ENCODE measurements around the gene DST. TPM values are rescaled to one million over a fixed set of nuclear protein-coding genes. Genes with fewer than 3 reads are reported as not detected.

Gene DST
- total RNA-seq, 1 donor from 2014 or later: 243 TPM

DNA sequence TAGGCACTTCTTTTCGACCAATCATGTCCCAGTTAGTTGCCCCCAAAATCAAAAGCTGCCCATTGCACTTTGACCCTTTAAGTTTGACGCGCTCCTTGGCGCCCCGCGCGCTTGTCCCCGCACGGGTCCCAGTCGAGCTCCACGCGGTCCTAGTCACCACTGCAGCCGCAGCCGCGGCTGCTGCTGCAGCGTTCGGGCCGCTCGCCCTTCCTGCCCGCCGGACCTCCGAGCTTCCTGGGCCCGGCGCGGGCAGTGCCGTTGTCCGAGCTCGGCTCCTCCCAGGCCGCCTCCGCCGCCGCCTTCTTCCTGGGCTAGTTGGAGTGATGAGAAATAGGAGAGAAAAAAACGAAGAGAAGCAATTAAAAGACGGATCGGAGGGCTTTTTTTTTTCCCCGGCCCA, 209.6 kb downstream of the DST start:
- intact Hi-C loops (cut with DNase I): no loop called here

DNA sequence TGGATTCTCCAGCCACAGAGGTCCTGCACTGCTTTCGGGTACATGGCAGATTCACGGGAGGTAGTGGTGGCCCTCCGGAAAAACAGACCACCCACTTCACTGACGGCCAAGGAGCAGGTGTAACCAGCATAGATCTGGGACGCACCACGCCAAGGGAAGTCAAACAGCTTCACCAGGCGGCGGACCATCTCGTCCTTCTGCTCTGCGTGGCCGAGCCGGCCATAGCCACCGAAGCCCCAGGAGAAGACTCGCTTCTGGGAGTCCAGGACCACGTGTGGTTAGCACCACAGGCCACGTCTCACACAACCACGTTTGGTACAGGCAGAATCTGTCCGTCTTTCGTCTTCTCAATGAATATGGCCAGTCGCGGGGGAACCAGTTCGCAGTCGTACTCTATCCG, 210.5 kb downstream of the DST start:
- no peak for DNase-seq (ENCODE audit: missing footprints)
- intact Hi-C loops (cut with DNase I): no loop called here
- no peak for ATAC-seq

More for the DNA sequence above, 209.6 kb downstream of the DST start:
- DNase-seq (ENCODE audit: missing footprints) (no peak), ATAC-seq (no peak)

DNA sequence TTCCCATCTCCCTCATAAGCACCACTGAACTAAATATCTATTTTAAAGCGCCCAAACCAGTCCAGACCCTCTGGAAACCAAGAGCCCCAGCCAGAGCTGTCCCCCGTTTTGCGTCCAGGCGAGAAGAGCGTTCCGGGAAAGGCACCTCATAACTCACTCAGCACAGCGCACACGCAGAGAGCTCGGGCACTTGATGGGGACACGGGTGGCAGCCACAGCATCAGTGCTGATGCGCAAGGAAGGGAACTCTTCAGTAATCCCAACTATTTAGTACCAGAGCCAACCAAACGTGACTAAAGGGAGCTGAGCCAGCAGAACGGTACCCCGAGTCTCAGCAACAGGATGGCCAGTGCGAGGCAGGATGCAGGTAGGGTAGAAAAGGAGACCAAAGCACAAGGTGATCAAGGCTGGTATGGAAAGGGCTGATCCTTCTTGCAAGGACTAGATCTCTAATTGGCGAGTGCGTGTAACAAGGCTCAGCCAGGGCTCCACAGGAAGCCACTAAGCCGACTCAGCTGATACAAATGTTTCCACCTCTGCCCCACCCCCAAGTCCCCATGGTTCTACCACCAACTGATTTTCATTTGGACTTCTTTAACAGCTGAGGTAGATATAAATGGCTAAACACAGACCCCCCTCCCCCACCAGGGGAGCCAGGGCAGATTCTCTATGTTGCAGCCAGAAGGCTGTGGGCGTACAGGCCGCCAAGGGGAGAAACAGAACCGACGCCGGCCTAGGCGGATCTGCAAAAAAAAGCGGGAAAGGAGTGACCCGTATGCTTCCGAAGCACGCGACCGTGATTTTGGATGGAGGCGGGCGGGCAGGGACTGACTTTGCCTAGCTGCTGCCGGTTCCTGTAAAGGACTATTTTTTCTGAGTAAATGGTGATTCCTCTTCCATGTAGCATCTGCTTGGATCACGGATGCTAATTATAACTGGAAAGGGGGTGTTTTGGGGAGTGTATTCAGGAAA, 211.8 kb downstream of the DST start:
- ATAC-seq (peak; percentile 46), DNase-seq (ENCODE audit: missing footprints) (no peak)
- intact Hi-C loops (cut with DNase I): no loop called here

DNA sequence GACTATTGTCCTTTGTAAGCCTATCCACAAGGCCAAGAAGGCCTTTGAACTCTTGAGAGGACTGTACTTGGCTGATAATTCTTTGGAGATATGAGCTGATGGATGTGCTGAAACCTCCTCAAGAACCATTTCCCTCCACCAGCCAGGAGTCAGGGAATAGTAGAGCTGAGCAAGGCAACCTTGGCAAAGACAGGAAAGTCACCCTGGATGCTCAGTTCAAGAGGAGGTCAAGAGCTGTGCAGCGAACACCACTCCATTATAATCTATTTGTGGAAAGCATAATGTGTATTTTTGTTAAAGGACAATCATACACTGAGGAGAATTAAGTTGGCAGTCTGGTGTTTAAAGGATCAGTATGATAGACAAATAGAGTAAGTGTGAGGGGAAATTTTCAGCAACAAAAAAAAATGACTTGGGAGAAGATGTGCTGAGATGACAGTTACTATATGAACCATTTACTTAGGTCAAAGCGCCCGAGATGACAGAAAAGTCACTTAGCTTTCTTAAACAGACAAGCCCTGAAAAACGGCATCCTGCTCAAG, 218.1 kb downstream of the DST start:
- intact Hi-C loops (cut with DNase I): no loop called here
- ATAC-seq (peak; percentile 87), DNase-seq (ENCODE audit: missing footprints) (no peak)

DNA sequence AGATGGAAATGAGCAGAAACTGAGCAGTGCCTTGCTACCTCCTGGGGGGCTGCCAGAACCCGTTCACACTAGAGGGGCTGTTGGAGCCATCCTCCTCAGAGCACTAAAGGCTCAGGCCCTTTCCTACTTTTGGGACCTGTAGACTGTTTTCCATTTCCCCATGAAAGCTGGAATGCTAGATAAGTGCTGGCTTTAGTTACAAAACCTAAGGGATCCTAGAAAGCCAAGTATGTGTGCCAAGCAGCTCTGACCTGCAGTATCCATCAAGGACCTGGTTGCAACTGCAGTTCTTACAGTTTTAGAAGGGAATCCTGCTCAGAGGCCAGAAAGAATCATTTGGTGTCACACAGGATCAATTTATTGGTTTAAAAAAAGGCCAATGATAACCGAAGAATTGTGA, 218.6 kb downstream of the DST start:
- DNase-seq (ENCODE audit: missing footprints) (no peak), ATAC-seq (peak; percentile 28)
- intact Hi-C loops (cut with DNase I): no loop called here

DNA sequence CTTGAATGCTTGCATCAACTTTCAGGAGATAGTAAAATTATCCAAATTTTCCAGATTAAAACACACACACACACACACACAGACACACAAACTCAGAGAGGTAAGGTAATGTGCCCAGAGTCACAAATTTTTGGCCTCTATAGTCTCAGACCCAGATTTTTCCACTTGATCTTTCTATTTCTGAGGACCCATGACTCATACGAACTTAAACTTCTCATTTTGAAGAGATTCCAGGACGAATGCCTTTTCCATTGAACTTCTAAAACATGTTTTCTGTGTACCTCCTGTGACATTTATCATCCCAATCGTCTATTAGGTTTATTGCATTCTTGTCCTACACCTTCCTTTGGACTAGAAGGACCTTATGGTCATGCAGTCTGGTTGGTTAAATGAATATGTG, 222.4 kb downstream of the DST start:
- DNase-seq (ENCODE audit: missing footprints): no peak
- intact Hi-C loops (cut with DNase I): no loop called here
- ATAC-seq: no peak

DNA sequence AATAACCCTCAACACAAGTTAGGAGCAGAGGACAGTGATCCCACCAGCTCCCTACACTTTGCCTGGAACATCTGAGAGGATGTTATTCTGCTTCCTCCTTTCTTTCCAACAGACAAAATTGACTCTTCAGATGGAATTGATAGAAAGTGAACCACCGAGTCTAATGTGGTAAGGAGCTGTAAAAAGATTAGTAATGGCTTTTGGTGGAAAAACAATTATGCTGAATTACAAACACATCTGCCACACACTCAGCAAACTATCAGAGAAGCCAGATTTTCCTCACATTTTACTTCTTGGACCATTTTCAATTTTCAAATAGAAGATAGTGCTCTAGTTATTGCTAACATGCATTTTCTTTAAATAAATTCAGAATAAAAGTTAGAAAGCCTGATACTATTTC, 223.5 kb downstream of the DST start:
- no peak for ATAC-seq
- DNase-seq (ENCODE audit: missing footprints): no peak
- intact Hi-C loops (cut with DNase I): no loop called here

DNA sequence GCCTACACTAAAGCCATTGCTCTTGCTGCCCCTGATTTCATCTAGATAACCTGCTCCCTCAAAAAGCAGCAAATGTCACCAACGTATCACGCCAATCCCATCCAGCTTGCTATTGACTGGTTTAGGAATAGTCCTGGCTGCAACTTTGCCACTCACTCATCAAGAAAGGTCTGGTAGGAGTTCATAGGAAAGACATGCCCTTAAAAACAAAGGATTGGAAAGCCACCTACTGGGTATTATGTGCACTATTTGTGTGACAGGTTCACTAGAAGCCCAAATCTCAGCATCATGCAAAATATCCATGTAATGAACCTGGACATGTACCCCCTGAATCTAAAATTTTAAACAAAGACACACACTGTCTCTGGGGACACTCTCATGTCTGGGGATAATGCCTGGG, 224.9 kb downstream of the DST start:
- ATAC-seq (no peak), DNase-seq (ENCODE audit: missing footprints) (no peak)
- intact Hi-C loops (cut with DNase I): no loop called here

DNA sequence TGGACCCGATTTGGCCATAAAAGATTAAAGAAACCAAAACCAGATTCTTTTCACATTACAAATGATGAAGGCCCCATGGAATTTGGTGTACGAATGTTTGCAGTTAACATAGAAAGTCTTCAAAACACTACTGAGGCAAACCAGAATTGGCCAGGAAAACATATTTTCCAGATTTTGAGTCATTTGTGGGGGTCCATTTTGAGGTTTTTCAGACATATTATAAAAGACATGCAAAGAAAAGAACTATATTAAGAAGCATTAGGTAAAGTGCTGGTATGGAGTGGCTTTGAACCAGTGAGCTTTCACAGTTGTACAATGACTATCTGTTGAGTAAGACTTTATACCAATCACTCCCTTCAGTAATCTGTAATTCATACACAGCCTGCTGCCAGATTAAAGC, 226.4 kb downstream of the DST start:
- no peak for DNase-seq (ENCODE audit: missing footprints)
- no peak for ATAC-seq
- intact Hi-C loops (cut with DNase I): no loop called here

DNA sequence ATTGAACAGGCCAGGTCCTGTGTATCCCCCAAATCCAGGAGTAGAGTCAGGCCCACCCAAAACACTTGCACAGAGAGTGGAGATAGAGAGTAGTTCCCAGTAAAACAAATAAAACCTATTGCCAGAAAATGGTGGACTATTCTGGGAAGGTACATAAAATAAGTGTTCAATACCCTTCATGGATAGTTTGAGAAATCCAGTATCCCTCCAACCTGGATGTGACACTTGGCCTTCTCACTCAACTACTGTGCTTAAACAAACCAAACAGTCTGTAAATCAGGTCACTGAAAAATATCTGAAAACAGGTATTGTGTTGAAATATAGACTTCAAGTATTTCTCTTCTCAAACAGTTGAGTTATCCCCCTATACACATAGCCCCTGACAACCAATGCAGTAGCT, 233.7 kb downstream of the DST start:
- intact Hi-C loops (cut with DNase I): no loop called here
- ATAC-seq: no peak
- DNase-seq (ENCODE audit: missing footprints): no peak
